ENCODE data around the gene KCNG2.
A peak's percentile ranks its signal among the peaks of the same experiment; 100 is the strongest.

The KCNG2 gene

GRCh38 chr18:79786304-79786703 is 11.4 kb upstream of the KCNG2 start:
- DNase-seq = no peak

- no peak for DNase-seq
Measured at GRCh38 chr18:79786786-79787526, 10.8 kb upstream of the KCNG2 start.

DNA sequence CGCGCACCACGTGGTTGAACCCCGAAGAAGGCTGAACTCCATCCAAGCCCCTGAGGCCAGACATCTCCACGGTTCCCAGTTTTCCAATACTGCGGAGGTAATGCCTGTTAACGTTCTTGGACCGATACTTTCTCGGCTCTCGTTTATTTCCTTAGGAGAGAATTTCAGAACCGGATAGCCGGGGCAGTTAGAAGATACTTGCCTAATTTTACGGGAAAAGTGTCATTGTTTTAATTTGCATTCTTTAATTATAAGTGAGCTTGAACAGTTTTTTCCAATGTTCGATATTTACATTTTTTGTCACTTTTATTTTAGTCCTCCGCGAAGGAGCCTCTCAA is 10.2 kb upstream of the KCNG2 start:
- no peak for DNase-seq

DNA sequence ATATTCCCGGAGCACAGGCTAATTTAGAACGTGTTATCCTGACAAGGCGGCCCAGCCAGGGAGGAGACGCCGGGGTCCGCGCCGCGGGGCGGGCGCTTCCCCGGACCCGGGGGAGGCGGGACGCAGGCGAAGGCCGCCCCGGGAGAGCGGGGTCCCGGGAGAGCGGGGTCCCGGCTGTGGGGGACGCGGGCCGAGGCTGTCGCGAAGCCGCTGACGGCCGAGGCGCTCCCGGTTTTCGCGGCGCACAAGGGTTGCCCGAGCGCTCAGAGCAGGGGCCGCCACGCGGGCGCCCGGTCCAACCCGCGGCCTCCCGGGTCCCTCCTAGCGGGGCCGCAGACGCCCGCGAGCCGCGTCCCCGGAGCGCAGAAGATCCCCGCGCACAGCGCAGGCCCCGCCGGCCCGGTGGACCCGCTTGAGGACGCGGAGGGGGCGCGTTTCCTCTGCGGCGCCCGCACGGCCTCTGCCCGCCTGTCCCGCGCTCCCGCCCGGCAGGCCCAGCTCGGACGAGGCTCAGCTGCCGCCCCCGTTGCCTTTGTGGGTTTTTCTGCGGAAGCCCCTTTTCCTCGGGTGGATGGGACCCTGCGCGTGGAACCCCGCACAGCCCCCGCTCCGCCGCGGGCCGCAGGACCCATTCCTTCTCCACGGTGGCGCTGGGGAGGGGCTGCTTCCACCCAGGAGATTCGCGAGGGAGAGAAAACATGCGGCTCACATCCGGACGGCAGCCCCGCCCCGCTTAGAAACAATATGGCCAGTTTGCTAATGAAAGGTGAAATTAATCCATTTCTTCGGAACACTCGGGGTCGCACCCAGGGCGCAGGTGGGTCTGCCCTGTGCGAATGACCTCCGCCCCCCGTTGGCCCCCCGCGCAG is 9.6 kb upstream of the KCNG2 start:
- no peak for DNase-seq

GRCh38 chr18:79788734-79789085 is 9.0 kb upstream of the KCNG2 start:
- DNase-seq = no peak

GRCh38 chr18:79789091-79789891 is 8.4 kb upstream of the KCNG2 start:
- DNase-seq = no peak

DNA sequence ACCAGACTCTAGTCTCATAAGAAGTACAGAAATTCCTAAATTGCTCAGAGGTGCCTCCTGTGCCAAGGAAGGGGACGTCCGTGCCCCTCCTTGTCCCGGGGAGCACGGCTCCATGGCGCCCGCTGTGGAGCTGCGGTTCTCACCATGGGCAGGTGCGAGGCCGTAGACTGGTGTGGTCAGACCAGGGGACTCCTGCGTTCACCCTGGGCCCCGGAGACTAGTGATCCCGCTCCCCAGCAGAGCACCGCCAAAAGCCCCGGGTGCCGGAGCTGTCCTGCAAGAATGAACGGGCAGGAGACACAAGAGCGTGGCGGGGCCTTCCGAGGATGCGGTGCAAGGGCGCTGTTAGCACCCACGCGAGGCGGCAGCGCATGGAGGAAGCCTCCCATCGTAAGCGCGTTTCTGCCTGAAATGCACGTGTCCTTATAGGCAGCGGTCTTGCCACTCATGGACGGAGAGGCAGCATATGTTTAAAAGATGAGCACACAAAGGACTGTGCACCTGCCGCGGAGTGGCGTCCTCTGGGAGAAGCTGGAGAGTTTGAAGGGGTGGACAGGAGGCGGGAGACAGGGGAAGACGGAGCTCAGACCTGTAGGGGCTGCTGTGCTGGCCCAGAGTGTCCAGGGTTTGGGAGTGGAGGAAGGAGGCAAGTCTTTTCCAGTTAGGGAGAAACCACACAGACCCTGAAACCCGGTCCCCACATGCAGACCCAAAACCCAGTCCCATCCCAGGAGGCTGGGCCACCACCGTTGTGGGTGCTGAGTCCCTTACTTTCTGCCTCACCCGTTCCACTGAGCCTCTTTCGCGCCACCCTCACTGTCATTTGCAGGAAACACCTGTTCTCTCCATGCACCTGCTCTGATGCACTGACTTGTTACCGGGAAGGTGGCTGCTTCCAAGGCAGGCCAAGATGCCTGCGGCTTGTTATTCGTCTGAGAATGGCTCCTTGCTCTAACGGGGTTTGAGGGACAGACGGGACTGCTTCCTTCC is 7.5 kb upstream of the KCNG2 start:
- DNase-seq = peak; percentile 48 to 70

- peak in 1 of 2 experiments; percentile 18 for DNase-seq
Measured at GRCh38 chr18:79790996-79791972, 6.5 kb upstream of the KCNG2 start.

DNA sequence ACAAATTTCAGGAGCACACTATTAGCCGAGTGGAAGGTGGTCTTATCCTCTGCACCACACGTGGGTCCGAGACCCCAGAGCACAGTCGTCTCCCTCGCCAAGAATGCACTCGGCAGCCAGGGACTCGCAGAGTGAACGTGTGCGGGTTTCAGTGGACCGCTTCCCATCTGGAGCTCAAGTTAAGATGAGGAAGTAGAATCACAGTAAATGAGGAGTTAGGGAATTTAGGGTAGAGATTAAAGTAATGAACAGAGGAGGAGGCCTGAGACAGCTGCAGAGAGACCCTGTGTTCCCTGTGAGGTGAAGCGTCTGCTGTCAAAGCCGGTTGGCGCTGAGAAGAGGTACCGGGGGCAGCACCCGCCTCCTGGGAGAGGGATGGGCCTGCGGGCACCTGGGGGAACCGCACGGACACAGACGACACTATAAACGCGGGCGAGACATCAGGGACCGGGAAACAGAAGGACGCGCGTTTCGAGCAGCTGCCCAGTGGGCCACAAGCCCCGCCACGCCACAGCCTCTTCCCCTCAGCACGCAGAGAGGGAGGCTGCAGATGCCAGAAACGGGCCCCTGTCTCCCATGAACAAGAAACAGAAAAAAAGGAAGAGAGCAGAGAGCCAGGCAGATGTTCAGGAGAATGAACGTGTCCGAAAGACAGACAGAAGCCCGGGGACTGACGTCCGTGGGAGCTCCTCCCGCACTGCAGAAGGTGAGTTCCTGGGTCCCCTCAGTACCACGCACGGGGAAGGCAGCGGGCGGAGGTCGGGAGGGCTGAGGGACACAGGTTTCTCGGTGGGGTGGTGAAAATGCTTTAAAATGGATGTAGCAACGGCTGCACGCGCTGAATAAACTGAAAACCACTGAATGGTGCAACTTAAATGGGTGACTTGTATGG is 5.4 kb upstream of the KCNG2 start:
- DNase-seq = no peak

GRCh38 chr18:79792988-79793355 is 4.8 kb upstream of the KCNG2 start:
- no peak for DNase-seq

DNA sequence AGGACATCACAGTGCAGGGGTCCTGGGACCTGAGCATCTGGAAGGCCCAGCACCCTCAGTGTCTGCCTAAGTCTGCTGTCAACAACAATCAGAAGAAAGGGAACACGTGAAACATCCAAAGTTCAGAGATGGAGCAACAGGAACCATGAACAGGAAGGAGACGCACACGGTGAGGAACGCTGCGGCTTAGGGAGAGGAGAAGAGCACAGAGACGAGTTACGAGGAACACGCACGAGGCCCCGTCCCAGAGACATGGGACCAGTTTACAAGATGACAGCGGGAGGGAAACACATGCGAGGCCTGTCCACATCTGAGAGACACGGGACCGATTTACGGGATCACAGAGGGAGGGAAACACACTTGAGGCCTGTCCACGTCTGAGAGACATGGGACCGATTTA is 2.9 kb upstream of the KCNG2 start:
- DNase-seq = no peak

GRCh38 chr18:79795446-79795845 is 2.3 kb upstream of the KCNG2 start:
- DNase-seq = no peak

- no peak for DNase-seq
Measured at GRCh38 chr18:79796016-79796415, 1.7 kb upstream of the KCNG2 start.

DNA sequence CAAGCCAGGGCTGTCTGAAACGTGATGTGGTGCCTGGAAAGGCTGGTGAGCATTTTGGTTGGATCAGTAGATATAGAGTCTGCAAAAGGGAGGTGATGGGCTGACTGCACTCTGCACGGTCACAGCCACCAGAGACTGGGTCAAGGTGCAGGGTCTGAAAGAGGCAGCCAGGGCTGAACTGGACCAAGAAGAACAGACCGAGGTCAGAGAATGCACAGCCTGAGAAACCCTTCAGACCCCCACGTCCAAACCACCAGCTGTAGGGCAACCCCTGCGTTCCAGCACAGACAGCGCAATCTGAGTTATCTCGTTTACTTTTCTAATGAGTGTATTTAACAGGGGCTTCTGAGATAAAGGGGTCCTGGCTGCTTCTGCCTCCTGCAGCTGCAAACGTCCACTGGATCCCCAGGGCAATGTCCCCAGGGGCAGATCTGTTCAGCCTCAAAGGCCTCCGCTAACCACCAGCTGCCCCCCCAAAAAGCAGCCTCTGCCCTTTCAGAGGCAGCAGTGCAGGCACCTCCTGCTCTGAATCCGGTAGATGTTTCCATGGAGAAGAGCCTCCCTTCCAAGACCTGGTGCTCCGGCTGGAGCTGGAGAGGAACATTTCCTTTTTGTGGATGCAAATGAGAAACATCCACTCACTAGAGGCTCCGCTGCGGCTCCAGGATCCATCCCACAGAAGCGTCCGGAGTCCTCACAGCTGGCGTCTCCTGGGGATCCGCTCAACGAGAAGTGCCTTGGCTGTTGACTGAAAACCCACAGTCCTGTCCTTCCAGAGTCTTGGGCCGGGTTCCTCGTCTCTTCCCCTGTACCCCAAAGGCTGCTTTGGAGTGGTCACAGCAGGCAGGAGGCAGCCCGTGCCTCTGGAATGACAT is 970 bp upstream of the KCNG2 start:
- peak in 1 of 2 experiments; percentile 55 for DNase-seq

GRCh38 chr18:79798346-79798998 is 734 bp downstream of the KCNG2 start:
- DNase-seq = no peak

DNA sequence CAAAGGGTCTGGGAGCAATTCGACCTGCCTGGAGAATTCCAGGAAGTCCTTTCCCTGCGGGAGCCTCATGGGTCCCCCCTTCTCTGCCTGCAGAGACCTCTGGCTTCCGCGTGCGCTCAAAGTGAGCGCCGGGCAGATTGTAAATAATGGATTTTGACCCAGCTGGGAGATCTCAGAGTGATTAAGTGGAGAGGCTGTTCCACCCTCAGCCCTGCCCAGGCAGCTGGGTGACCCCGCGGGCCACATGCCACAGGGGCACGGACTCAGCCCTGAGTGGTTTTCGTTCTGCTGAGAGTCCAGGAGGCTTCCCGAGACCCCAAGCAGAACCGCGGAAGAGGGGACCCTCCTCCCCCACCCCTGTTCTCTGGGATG is 1.2 kb downstream of the KCNG2 start:
- peak in 1 of 2 experiments; percentile 43 for DNase-seq

- no peak for DNase-seq
Measured at GRCh38 chr18:79799619-79800370, 2.1 kb downstream of the KCNG2 start.
